ENCODE results near the gene NUDT11. TPM values are rescaled to one million over a fixed set of nuclear protein-coding genes. Genes with fewer than 3 reads are reported as not detected.
A peak's percentile ranks its signal among the peaks of the same experiment; 100 is the strongest.
"Not testable (repeated sequence)": the region's sequence is repeated elsewhere in the genome, so short reads cannot be mapped to it uniquely, and the experiment has no call there.

The NUDT11 gene
- total RNA-seq, result 1.6 TPM

GRCh38 chrX:51496501-51497291 is at the start of gene NUDT11:
Gene NUDT11 (minus strand): TSS chrX:51496592. CDS start chrX:51496444, 148 bp downstream.
- Histone ChIP-seq H3K4me3 (ENCODE audit: low read length) (peak within 1 kb of the TSS; percentile 20), H3K4me1 (ENCODE audit: insufficient read depth, low read length) (peaks cover 4% of the 10 kb centered on the region), H3K9me3 (ENCODE audit: low read depth, low read length) (no peaks in the 10 kb centered on the region), H3K27me3 (ENCODE audit: insufficient read depth, low read length) (peaks cover 11% of the 10 kb centered on the region)

- no peak overlapping the region for H3K4me3 ChIP-seq (ENCODE audit: low read length)
- no peaks in the 10 kb centered on the region for H3K9me3 ChIP-seq (ENCODE audit: low read depth, low read length)
- no peaks in the 10 kb centered on the region for H3K27me3 ChIP-seq (ENCODE audit: insufficient read depth, low read length)
- H3K4me1 ChIP-seq (ENCODE audit: insufficient read depth, low read length), result no peaks in the 10 kb centered on the region
Observed at GRCh38 chrX:51520393-51520792, 24.0 kb upstream of the NUDT11 start.

- H3K9me3 ChIP-seq (ENCODE audit: low read depth, low read length); H3K27me3 ChIP-seq (ENCODE audit: insufficient read depth, low read length); H3K4me1 ChIP-seq (ENCODE audit: insufficient read depth, low read length); H3K4me3 ChIP-seq (ENCODE audit: low read length): not testable (repeated sequence)
Observed at GRCh38 chrX:51519131-51519530, 22.7 kb upstream of the NUDT11 start.

DNA sequence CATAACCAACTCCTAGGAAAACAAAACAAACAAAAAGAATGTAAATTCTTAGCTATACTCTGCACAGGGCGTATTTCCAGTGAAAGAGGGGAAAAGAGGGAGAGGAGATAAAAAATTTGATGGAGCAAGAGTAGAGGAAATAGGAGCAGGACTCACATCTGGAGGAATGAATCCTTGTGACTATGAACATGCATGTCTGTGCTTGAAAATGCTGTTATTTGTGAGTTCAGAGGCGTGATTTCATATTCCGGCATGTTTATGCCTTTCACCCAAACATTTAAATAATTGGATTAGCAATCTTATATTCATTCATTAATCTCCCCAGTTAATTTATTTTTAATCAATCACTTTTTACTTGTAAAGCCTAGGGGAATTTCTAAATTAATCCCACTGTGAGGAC is 11.2 kb upstream of the NUDT11 start:
- Histone ChIP-seq H3K4me3 (ENCODE audit: low read length) (no peak overlapping the region), H3K9me3 (ENCODE audit: low read depth, low read length) (no peaks in the 10 kb centered on the region), H3K4me1 (ENCODE audit: insufficient read depth, low read length) (no peaks in the 10 kb centered on the region), H3K27me3 (ENCODE audit: insufficient read depth, low read length) (no peaks in the 10 kb centered on the region)

DNA sequence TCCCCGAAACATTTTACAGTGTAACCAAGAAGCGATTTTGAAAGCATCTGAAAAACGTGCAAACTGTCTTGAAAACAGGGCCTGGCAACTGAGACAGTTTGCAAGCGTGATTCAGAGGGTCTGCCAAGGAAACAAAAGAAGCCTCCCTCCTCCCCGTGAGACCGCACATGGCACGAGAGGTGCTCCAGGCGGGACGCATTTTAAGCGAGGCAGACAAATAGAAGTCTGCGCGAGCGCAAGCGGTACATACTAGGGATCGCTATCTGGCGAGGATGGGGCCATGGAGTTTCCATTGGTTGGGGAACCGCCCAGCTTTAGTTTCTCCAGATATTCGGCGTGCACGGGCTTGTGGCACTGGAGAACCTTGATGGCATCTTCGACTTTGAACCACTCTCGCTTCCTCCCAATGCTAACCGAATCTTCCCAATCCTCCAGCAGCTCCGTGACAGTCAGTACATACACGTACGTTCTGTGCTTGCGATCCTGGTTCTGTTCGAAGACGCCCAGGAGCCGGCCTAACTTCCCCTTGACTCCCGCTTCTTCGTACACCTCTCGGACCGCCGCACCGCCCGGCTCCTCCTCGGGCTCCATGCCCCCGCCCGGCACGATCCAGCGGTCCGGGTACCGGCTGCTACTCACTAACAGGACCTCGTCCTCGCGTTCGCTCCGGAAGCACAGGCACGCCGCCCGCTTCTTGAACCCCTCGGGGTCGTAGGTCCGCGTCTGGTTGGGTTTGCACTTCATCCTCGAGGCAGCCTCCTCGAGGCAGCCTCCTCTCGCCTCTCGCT is 497 bp downstream of the NUDT11 start:
- peak overlapping the region; percentile 20 for H3K4me3 ChIP-seq (ENCODE audit: low read length)
- not testable (repeated sequence) for H3K4me1 ChIP-seq (ENCODE audit: insufficient read depth, low read length); H3K9me3 ChIP-seq (ENCODE audit: low read depth, low read length)
- peaks cover 11% of the 10 kb centered on the region for H3K27me3 ChIP-seq (ENCODE audit: insufficient read depth, low read length)

GRCh38 chrX:51494409-51494808 is 2.0 kb downstream of the NUDT11 start:
- H3K4me3 ChIP-seq (ENCODE audit: low read length), result no peak overlapping the region
- peaks cover 11% of the 10 kb centered on the region for H3K27me3 ChIP-seq (ENCODE audit: insufficient read depth, low read length)
- H3K9me3 ChIP-seq (ENCODE audit: low read depth, low read length), result no peaks in the 10 kb centered on the region
- H3K4me1 ChIP-seq (ENCODE audit: insufficient read depth, low read length), result peaks cover 4% of the 10 kb centered on the region

GRCh38 chrX:51487960-51488267 is 8.5 kb downstream of the NUDT11 start:
- H3K27me3 ChIP-seq (ENCODE audit: insufficient read depth, low read length), result no peaks in the 10 kb centered on the region
- H3K4me3 ChIP-seq (ENCODE audit: low read length), result no peak overlapping the region
- H3K4me1 ChIP-seq (ENCODE audit: insufficient read depth, low read length), result no peaks in the 10 kb centered on the region
- no peaks in the 10 kb centered on the region for H3K9me3 ChIP-seq (ENCODE audit: low read depth, low read length)

DNA sequence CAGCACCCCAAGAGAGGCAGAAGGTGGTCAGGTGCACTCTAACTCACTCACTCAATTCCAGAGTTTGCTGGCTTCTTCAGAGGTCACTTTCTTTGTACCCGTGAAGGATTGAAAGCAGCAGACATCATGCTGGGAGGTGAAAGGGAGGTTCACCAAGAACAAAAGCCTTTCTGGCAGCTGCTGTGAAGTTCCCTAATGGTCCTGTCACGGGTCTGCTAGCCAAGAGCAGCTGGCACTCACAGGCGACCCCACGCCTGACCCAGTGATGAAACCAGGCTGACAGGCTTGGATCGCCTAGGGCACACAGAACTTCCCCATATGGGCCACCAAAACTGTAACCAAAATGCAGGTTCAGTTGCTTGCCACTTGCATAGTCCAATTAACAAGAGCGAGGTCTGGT is 11.8 kb downstream of the NUDT11 start:
- H3K4me1 ChIP-seq (ENCODE audit: insufficient read depth, low read length), result no peaks in the 10 kb centered on the region
- no peak overlapping the region for H3K4me3 ChIP-seq (ENCODE audit: low read length)
- H3K9me3 ChIP-seq (ENCODE audit: low read depth, low read length), result no peaks in the 10 kb centered on the region
- no peaks in the 10 kb centered on the region for H3K27me3 ChIP-seq (ENCODE audit: insufficient read depth, low read length)

DNA sequence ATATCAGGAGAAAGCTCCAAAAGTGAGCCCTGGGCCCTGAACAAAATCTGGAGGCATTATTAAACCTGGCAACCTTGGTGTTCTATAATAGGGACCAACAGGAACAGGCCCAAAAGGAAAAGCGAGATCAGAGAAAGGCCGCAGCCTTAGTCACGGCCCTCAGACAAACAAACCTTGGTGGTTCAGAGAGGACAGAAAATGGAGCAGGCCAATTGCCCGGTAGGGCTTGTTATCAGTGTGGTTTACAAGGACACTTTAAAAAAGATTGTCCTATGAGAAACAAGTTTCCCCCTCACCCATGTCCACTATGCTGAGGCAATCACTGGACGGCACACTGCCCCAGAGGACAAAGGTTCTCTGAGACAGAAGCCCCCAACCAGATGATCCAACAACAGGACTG is 14.0 kb downstream of the NUDT11 start:
- H3K9me3 ChIP-seq (ENCODE audit: low read depth, low read length); H3K4me3 ChIP-seq (ENCODE audit: low read length); H3K27me3 ChIP-seq (ENCODE audit: insufficient read depth, low read length); H3K4me1 ChIP-seq (ENCODE audit: insufficient read depth, low read length): not testable (repeated sequence)

- H3K4me1 ChIP-seq (ENCODE audit: insufficient read depth, low read length), result no peaks in the 10 kb centered on the region
- H3K4me3 ChIP-seq (ENCODE audit: low read length), result no peak overlapping the region
- H3K27me3 ChIP-seq (ENCODE audit: insufficient read depth, low read length), result no peaks in the 10 kb centered on the region
- no peaks in the 10 kb centered on the region for H3K9me3 ChIP-seq (ENCODE audit: low read depth, low read length)
Observed at GRCh38 chrX:51476930-51477329, 19.5 kb downstream of the NUDT11 start.

GRCh38 chrX:51463322-51463721 is 33.1 kb downstream of the NUDT11 start:
- H3K4me3 ChIP-seq (ENCODE audit: low read length), result no peak overlapping the region
- H3K4me1 ChIP-seq (ENCODE audit: insufficient read depth, low read length), result no peaks in the 10 kb centered on the region
- H3K9me3 ChIP-seq (ENCODE audit: low read depth, low read length), result no peaks in the 10 kb centered on the region
- no peaks in the 10 kb centered on the region for H3K27me3 ChIP-seq (ENCODE audit: insufficient read depth, low read length)

DNA sequence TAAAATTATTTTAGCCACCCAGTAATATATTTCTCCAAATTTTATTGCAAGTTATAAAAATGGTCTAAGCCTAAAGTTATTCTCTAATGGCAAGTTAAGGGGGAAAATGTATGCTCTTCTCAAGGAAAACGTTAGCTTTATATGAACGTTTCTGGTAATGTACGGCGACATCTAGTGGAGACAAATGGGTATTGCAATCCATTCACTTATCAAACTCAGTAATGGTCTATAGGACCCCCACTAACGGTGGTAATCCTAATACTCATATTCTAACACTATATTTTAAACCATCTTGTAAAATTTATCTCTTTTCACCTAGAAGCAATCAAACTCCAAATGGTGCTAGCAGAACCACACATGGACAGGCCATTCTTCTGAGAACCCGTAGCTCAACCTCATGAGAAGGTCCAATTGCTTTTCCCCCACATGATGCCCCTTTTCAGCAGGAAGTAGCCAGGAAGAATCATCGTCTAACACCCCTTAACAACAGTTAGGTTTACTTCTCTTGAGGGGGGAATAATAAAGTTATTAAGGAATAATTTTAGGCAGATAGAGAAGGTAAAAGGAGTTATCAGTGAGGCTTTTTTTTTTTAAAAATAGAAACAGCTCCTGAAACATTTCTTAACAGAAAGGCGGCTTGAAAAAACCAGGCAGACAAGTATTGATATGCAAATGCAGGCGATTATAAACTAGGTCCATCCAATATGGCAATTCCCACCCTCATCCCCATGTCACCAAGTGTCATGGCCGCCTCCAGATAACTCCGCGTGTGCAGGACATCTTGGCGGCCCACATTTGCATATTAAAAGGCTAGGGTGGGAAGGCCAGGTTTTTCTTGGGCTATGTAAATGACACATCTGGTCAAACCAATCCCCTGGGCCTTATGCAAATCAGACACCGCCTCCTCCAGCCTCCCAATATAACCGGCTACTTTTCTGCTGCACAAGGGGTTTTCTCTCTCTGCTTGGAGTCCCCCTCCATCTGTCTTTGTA is 35.0 kb downstream of the NUDT11 start:
- H3K4me3 ChIP-seq (ENCODE audit: low read length), result no peak overlapping the region
- H3K9me3 ChIP-seq (ENCODE audit: low read depth, low read length), result no peaks in the 10 kb centered on the region
- H3K27me3 ChIP-seq (ENCODE audit: insufficient read depth, low read length), result no peaks in the 10 kb centered on the region
- no peaks in the 10 kb centered on the region for H3K4me1 ChIP-seq (ENCODE audit: insufficient read depth, low read length)

DNA sequence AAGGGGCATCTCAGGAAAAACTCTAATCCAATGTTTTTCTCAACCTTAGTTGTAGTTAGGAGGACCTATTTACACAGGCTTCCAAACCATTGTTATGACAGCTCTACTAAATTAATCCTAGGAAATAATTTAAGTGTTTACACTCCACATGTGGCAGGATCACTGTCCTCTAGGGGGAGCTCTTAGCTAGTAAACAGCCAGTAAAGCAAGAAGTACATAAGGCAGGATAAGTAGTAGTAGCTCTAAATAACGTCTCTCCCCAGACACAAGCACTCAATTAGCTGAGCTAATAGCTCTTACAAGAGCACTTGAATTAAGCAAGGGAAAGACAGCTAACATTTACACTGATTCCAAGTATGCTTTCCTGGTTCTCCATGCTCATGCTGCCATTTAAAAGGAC is 37.3 kb downstream of the NUDT11 start:
- Histone ChIP-seq H3K4me1 (ENCODE audit: insufficient read depth, low read length) (no peaks in the 10 kb centered on the region), H3K27me3 (ENCODE audit: insufficient read depth, low read length) (no peaks in the 10 kb centered on the region), H3K4me3 (ENCODE audit: low read length) (no peak overlapping the region), H3K9me3 (ENCODE audit: low read depth, low read length) (no peaks in the 10 kb centered on the region)

DNA sequence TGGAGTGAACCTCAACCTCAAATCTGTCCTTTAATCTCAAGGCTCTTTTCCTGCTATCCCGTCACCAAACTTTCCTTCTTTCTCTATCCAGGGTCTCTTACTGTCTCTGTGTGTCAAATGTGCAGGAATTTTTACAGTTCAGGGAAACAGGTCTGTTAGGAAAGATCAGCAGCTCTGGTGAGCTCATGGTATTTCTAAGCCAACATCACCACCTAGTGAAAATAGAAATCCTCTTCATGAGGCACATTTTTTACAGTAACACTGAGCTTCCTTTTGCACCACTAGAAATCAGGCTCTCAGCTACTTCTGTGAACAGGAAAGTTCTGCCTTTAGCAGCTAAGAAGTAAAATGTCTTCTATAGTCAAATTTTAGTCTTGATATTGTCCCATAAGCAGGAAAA is 39.6 kb downstream of the NUDT11 start:
- no peaks in the 10 kb centered on the region for H3K9me3 ChIP-seq (ENCODE audit: low read depth, low read length)
- no peaks in the 10 kb centered on the region for H3K27me3 ChIP-seq (ENCODE audit: insufficient read depth, low read length)
- no peak overlapping the region for H3K4me3 ChIP-seq (ENCODE audit: low read length)
- no peaks in the 10 kb centered on the region for H3K4me1 ChIP-seq (ENCODE audit: insufficient read depth, low read length)

DNA sequence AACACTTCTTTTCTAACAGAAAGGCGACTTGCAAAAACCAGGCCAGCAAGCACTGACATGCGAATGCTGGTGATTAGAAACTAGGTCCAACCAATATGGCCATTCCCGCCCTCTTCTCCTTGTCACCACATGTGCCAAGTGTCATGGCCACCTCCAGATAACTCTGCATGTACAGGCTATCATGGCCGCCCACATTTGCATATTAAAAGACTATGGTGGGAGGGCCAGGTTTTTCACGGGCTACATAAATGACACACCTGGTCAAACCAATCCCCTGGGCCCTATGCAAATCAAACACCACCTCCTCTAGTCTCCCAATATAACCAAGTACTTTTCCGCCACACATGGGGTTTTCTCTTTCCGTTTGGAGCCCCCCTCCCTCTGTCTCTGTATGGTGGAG is 40.1 kb downstream of the NUDT11 start:
- Histone ChIP-seq H3K9me3 (ENCODE audit: low read depth, low read length) (no peaks in the 10 kb centered on the region), H3K4me1 (ENCODE audit: insufficient read depth, low read length) (no peaks in the 10 kb centered on the region), H3K4me3 (ENCODE audit: low read length) (no peak overlapping the region), H3K27me3 (ENCODE audit: insufficient read depth, low read length) (no peaks in the 10 kb centered on the region)
